DLD1 (cell line): ENCODE results near the gene PLCB1.
"Not testable (repeated sequence)": the region's sequence is repeated elsewhere in the genome, so short reads cannot be mapped to it uniquely, and the experiment has no call there.

Source experiments
- in situ Hi-C: cut with HindIII; loops from 2 replicates; pipeline ENCODE4 v1.10.0; 2017; ENCODE audit warnings: low sequenced_read_pairs

Gene PLCB1

DNA sequence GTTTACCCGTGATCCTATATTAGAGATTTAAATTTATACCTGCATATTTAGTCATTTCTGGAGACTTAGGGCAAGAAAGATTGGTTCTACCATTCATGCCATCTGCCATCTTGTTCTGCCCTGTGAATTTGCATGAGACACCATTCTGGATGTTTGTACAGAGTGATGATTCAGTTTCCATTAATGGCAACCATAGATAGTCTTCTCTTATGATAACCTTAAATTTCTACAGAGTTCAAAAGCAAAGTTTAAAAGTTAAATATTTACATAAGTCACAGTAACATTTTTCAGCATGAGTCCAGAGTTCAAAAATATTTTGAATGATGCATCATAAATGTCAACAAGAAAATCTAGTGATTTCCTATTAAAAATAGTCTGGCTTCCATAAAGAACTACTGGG lies 23.2 kb downstream of the PLCB1 start:
- in situ Hi-C loops: no loop called here

DNA sequence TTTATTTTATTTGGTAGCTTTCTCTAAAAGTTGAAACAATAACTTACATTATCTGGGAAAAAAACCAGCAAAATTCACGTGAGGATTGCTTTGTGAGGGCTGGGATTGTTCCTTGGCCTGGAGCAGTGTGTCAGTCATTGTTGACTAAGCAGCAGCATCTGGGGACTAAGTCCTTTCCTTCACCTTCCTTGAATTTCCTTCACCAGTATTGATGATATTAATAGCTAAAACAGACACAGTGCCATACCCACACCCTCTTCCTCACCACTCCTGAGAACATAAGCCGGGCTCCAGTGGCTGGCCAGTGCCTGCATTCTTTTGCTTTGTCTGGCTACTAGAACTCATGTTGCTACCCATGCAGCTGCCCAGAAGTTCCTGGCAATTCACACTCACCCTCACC lies 23.7 kb downstream of the PLCB1 start:
- in situ Hi-C loops: no loop called here

DNA sequence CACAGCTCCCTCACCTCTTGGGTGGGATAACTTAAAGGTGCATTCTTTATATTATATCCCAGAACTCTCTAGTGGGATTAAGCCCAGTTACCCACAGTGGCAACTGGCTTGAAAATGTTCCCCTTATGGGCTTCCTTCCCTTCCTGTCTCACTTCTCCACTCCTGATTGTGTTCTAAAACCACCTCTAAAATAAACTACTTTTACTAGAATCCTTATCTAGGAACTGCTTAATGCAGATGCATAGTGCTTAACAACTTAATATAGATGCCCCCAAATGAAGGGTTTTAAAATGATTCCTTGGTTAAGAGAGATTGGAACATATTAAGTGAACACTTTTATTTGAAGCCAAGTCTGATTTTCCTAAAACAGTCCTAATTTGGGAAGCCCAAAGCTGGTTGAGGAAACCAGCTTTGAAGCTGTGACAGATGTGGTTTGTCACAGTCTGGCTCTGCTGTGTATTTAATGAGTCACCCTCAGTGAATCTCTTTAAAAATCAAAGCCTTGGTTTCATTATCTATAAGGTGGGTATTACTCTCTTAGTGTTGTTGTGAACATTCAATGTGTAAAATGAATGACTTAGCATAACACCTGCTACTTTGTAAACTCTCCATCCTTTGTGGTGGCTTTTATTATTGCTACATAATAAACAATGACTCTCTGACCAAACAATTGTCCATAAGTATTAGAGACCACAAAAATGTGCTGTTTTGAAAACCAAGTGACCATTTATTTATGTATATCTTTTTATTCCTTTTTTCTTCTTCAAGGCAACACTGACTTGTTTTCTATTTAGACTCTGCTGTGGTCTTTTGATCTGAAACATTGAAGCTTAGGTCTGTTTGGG lies 24.4 kb downstream of the PLCB1 start:
- in situ Hi-C loops: no loop called here

DNA sequence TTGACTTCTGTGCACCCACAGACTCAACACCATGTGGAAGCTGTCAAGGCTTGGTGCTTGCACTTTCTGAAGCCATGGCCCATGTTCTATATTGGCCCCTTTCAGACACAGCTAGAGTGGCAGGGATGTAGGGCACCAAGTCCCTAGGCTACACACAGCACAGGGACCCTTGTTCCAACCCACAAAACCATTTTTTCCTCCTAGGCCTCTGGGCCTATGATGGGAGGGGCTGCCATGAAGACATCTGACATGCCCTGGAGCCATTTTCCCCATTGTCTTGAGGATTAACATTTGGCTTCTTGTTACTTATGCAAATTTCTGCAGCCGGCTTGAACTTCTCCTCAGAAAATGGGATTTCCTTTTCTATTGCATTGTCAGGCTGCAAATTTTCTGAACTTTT lies 27.2 kb downstream of the PLCB1 start:
- in situ Hi-C loops: not testable (repeated sequence)

DNA sequence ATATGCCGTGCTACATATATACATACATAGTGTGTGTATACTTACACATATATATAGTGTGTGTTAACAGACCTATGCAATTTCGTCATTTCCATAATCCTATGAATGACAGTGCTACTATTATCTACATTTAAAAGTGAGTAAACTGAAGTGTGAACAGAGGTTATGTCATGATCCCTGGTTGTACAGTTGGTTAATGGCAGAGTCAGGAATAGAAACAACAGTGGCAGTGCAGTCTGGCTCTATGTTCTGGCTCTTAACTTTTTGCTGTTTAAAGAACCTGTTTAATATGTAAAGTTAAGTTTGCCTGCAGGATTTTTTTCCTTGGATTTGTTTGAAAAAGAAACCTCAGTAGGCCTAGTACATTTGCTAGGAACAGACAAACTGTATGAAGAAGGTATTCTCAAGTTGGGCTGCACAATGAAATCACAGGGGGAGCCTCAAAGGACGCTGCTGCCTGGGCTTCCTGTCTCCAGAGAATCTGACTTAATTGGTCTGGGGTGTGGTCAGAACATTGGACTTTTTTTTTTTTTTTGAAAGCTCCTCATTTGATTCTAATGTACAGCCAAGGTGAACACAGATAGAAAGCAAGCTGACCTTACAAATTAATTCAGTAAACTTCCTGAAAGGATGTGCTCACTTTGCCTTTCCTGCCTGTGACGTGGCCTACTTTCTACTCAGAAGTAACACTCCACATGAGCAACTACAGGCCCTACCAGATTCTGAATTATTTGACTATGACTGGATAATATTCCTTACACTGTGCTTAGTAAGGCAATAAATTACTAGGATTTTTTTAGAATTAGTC lies 29.4 kb downstream of the PLCB1 start:
- in situ Hi-C loops: no loop called here

DNA sequence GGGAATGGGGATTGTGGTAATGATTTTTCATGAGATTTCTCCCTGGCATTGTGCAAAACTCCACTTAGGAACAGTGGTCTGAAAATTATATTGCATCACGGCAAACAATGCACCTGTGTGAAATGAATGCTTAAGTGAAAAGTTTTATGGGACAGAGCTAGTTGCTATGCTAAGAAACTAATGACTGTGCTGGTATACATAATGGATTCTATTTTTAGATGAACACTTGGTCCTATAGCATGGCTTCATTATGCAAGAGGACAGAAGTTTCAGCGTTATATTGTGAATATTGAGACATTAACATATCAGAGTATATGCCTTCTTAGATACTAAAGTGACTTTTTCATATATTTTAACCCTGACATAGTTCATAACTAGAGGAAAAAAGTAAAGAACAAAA lies 30.5 kb downstream of the PLCB1 start:
- in situ Hi-C loops: no loop called here

DNA sequence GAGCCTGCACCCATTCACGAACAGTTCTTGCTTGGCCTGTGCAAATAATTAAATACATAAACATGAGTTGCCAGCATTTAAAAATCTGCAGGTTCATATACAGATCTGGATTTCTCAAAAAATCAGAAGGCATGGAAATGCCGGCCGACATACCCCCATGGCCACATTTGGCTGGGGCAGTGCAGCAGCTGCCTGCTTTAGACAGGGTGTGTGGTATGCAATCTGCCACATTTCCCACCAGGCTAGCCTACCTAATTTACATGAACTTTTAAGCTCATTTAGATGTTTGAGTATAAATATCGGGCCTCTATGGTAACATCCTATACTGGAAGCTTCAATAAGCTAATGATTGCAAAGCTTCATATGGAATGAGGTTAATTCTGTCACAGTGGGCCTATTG lies 31.5 kb downstream of the PLCB1 start:
- in situ Hi-C loops: no loop called here

DNA sequence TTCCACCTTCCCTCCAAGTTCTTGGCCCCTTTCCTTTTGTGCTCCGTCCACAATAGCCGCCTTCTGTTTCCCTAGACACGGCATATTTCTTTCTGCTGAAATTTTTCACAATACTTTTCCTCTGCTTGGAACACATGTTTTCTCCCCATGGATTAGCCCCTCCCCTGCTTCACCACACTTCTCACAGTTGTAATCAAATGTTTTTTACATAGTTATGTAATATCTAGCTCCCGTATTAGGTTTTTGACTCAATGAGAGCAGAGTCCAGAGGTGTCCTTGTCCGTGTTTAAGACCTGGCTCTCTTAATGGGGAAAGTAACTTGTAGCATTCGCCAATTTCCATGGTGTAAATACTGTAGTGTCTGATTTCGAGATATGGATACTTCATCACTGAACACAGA lies 34.7 kb downstream of the PLCB1 start:
- in situ Hi-C loops: no loop called here

DNA sequence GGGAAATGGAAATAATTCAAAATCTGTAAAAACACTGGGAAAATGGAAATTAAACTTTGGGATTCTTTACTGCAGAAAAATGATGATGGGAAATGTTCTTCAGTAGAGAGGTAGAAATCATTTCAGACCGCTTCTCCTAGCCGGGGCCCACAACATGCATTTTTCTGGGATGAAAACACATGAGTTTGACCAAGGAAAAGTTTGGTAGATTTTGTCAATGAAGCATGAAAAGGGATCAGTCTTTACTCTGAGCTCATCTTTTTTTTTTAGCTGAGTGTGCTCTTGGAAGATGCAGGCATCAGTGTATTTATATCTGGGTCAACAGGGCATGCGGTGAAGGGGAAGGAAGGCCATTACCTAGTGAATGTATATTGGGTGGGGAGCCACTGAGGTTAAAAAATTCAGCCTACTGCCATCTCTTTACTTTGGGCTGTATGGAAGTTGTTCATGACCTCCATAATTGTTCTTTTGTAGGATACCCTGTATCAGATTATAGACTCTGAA lies 36.8 kb downstream of the PLCB1 start:
- in situ Hi-C loops: no loop called here

DNA sequence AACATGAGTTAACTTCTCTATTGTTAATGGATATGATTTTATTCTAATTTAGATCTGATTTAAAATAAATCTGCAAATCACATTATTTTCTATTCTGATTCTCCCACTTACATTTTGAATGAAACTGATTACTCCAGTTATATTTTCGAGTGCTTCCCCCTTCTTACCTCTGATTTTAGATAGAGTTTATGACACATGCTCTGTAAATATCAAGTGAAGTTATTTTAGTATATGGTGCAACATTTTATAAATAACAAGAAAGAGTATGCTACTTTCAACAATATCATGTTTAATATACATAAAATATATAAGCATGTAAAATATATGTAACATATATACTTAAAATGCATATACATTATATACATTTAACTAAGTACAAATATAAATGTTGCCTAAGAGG lies 38.9 kb downstream of the PLCB1 start:
- in situ Hi-C loops: no loop called here

DNA sequence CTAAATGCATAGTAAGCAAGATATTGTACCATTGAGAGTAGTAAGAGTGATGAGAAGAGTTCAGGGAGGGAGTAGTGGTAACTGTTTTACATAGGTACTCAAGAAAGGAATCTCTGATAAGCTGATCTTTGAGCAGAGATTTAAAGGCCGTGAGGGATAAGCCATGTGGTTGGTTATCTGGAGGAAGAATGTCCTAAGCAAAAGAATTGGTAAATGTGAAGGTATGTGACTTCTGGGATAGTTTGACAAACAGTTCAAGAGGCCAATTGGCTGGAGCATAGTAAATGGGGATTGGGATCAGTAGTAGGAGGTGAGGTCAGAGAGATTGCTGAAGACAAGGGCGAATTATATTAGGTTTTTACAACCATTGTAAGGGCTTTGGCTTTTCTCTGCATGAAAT lies 40.1 kb downstream of the PLCB1 start:
- in situ Hi-C loops: no loop called here

DNA sequence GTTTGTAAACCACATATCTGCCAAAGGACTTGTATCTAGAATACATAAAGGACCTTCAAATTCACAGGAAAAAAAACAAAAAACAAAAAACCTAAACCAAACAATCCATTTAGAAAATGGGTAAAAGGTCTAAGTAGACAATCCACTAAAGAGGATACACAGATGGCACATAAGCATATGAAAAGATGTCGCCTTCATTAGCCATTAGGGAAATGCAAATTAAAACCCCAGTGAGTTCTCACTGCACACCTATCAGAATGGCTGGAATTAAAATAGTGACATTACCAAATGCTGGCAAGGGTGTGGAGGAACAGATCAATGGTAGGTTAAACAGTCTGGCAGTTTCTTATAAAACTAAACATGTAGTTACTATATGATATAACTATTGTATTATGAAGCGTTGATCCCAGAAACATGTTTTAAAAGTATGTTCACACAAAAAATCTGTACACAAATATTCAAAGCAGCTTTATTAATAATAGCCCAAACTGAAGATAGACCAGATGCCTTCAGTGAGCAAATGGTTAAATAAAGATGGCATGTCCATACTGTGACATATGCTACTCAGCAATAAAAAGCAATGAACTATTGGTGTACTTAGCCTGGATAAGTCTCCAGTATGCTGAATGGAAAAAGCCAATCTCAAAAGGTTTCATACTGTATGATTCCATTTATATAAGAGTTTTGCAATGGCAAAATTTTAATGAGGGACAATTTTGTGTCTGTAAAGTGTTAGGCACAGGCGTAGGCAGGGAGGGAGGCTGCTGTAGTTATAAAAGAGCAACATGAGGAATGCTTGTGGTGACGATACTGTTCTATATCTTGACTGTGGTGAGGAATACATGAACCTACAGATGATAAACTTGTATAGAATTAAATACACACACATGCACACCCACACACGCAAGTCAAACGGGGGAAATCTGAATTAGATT lies 43.9 kb downstream of the PLCB1 start:
- in situ Hi-C loops: no loop called here

DNA sequence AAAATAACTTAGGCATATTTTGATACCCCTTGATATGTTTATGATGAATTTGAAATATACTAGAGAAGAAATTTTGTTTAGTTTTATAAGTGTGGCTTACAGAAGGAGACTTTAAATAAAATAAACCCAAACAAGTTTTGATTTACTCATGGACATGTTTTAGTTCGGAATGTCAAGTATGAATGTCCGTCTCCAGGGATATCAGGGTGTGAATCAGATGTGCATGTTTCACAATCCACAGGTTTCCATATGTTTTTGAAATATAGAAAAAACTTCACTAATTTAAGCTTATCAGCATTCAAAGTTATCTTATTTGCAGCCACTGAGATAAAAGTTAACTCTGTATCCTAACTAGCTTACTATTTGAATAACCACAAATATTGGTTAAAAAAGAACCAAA lies 51.5 kb downstream of the PLCB1 start:
- in situ Hi-C loops: no loop called here

DNA sequence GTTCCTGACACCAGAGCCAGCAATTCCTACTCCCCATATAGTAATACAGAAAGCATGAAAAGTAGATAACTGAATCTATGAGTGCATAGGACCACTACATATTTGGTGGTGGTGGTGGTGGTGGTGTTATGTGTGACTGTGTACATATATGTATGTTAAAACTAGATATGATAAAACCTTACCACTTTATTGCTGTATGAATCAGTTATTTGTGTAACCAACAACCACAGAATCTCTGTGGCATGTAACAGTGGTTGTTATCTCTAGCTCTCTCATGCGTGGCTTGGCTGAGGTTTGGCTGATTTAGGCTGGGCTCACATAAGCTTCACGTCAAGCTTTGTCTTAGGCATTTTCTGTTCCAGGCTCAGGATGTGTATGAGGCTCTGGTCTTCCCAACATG lies 55.7 kb downstream of the PLCB1 start:
- in situ Hi-C loops: no loop called here

DNA sequence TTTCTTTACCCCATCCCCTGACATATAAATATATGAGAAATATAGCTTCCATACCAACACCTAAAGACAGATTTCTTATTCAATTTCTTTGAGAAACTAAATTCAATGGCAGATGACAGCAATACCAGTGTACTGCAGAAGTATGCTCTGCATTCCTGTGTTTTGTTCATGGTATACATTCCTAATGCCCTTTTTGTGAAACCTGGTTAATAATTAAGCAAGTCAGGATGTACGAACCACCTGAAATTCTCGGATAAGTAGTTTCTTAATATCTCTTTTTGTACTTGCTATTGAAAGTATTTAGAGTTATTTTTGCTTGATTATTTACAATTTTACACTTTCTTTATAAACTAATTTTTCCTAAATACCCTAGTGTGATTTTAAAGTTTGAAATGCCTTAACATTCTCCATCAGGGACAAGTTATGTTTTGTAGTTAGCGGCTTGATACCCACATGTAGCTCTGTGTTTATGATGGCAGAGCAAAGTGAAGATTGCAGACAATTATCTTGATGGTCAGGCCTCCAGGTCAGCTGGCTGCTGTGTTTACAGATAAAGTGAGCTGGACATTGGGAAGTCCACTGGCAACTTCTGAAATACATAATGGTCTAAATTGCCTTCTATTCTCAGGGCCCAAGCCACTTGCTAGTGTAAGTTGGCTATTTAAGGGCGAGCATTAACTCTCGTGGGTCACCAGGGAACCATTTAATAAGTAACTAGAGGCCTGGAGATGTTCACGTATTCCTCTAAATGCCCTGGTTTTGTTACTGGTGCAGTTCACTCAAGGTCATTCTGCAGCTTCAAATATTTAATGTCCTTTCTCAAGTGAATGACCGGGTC lies 58.2 kb downstream of the PLCB1 start:
- in situ Hi-C loops: no loop called here

DNA sequence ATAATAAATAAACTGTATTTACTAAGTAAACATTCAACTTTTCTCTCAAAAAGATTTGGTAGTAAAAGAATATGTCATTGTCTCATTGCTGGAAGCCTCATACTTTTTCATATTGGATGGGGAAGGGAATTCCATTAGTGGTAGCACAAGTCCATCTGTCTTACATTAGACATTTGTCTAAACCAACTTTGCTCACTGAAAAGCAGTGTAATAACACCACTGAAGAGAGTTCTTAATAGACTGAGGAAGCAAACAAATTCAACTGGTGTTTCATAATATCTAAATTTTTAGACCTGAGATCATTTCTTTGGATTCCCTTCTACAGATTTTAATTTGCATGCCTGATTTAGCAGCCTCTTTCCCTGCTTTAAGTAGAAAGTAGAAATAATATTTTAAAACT lies 62.7 kb downstream of the PLCB1 start:
- in situ Hi-C loops: no loop called here

DNA sequence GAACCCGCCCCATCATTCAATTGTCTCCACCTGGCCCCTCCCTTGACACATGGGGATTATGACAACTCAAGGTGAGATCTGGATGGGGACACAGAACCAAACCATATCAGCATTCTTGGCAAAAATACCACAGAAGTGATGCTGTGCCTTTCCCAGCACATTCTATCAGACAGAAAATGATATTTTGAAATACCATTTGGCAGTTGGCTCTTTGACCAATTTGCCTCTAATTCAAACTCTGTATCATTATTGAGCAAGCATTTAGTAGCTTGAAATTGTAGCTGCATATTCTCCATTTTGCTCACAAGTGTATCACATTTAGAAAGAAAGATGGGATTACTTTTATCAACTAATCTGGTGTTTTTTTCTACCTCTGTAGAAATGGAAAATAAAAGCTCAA lies 64.0 kb downstream of the PLCB1 start:
- in situ Hi-C loops: no loop called here

DNA sequence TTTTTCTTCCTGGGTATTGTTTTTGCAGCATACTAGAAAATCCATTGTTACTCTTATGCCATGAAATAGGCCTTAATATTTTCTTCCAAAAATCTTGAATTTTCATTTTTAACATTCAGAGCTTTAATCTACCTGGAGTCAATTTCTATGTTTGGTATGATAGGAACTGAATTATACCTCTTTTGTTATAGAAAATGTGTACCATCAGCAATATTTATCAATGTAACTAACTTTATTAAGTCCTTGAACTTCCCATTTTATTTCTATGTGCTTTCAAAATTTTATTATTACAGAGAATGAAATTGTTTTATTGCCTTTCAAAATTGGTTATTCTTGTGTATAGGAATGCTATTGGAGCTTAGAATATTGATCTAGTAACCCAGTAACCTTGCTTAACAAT lies 68.2 kb downstream of the PLCB1 start:
- in situ Hi-C loops: no loop called here

DNA sequence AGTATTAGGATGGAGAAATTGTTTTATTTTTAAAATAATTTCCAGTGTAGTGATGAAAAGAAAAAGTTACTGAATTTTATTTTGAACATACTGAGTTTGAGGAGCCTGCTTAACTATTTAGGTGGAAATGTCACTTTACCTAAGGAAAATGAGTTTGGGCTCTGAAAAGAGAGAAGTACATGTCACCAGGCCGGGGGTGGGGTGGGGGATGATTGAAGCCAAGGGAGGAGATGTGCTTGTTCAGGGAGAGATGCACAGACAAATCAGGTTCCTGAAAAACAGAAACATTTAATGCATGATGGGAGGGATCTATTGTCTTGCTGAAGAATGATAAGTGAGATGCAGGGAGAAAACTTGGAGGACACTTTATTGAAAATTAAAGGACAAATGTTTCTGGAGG lies 71.3 kb downstream of the PLCB1 start:
- in situ Hi-C loops: no loop called here

DNA sequence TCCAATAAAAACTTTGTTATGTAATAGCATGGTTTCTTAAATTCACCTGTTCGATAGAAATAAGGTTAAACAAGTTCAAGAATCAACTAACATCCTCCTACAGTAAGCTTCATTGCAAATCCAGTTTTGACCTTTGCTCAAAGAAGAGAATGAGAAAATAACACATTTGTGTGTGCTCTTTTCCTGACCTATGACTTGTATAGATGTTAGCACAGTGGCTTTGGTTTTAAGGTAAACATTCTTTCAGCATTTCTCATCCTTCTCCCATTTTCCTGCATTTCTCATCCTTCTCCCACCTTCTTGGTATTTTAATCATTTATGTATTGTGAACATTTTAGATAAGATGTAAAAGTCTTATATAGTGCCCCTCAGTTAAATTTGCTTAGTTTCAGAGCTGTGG lies 73.9 kb downstream of the PLCB1 start:
- in situ Hi-C loops: no loop called here
